Occipital lobe (tissue), 2 donors: Measurements from ENCODE around the gene CSPG4. TPM values are rescaled to one million over a fixed set of nuclear protein-coding genes. Genes with fewer than 3 reads are reported as not detected.
A peak's percentile ranks its signal among the peaks of the same experiment; 100 is the strongest.
"Not testable (repeated sequence)": the region's sequence is repeated elsewhere in the genome, so short reads cannot be mapped to it uniquely, and the experiment has no call there.

Experiments used
- DNase-seq: peaks from one replicate; lab custom pipeline; 2025; lab: John Stamatoyannopoulos, UW
- total RNA-seq: library from RNA; depleted of rRNA; stranded (reverse); fragments of >200 nt; gene quantifications from one replicate; pipeline ENCODE4 v1.2.3, GENCODE V29; 2014

CSPG4 gene
- total RNA-seq, 1 donor from 2014 or later = 5.5 TPM

GRCh38 chr15:75649848-75650247, 62.8 kb downstream of the CSPG4 start:
- DNase-seq = no peak

DNA sequence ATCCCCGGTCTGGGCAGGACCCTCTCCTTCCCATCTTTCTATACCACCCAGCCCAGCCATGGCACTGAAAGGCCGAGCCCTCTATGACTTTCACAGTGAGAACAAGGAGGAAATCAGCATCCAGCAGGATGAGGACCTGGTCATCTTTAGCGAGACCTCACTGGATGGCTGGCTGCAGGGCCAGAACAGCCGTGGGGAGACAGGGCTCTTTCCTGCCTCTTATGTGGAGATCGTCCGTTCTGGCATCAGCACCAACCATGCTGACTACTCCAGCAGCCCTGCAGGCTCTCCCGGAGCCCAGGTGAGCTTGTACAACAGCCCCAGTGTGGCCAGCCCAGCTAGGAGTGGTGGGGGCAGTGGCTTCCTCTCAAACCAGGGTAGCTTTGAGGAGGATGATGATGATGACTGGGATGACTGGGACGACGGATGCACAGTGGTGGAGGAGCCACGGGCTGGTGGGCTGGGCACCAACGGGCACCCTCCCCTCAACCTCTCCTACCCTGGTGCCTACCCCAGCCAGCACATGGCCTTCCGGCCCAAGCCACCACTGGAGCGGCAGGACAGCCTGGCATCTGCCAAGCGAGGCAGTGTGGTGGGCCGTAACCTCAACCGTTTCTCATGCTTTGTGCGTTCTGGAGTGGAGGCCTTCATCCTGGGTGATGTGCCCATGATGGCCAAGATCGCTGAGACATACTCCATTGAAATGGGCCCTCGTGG, 63.4 kb downstream of the CSPG4 start:
- no peak for DNase-seq

DNA sequence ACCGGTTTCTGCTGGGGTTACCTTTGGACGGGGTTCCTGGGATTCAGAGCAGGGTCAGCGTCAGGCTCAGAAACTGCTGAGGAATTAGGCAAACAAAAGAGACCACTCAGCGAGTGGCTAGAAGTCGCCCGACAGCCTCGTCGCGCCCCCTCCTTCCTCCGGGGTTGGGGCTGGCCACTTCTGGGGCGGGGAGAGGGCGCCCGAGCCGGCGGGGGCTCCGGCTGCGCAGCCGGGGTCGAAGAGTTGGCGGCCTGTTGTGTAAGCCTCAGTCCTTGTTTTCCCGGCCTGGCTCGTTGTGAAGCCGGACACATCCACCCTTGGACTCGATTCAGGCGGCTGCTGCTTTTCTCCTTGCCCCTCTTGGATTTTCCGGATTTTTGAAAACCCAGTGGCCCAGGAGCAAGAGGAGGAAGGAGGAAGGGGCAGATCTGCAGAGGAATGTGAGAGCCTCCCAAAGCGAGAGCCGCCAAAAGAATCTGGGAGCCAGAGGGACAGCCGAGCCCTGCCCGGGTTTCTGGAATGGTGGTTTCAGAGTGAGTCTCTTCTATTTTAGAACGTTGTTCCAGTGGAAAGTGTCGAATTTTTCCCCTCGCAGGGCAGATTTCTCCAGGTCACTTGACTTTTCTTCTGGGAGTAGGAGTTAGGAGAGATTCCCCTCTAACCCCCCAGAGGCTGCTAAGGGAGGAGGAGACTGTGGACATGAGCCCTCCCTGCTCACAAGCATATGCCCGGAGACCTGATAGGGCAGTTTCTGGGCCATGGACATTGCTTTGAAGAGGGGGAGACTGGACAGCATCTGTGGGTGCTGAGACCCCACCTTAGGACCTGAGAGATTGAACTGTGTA, 64.3 kb downstream of the CSPG4 start:
- peak; percentile 30 for DNase-seq

- no peak for DNase-seq
Measured at GRCh38 chr15:75647370-75648155, 65.1 kb downstream of the CSPG4 start, which contains the start of gene SNX33. SNX33 (plus strand) TSS chr15:75647912; CDS start chr15:75649103, 1,191 bp downstream.

DNA sequence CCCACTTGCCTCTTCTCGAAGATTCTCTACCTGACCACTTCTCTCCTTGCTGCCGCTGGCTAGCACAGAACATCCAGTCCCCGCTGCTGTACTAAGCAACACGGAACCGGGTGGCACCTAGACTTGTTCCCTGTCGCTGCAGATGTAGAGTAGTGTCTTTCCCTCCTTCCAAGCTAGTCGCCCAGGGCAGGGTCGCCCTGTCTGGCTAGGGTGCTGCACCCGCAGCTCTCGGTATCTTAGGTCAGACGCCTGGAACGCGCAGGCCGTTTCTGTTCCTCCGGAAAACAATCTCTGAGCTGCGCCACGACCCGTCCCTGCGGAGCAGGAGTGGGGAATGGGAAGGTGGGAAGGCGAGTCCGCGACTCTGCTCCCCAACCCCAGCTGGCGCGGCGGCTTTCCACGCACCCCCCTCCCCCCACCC, 65.7 kb downstream of the CSPG4 start:
- DNase-seq = no peak

- no peak for DNase-seq
Measured at GRCh38 chr15:75646112-75646943, 66.3 kb downstream of the CSPG4 start.

- no peak for DNase-seq
Measured at GRCh38 chr15:75644376-75644775, 68.3 kb downstream of the CSPG4 start.

GRCh38 chr15:75641603-75642002, 71.0 kb downstream of the CSPG4 start:
- DNase-seq = no peak

DNA sequence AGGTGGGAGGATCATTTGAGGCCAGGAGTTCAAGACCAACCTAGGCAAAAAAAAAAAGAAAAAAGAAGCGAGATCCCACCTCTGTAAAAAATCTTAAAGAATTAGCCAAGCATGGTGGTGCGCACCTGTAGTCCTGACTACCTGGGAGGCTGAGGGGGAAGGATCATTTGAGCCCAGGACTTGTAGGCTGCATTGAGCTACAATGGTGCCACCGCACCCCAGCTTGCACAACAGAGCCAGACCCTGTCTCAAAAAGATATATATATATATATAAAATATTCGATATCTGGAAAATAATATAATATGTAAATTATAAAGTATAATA, 71.5 kb downstream of the CSPG4 start:
- DNase-seq = no peak

DNA sequence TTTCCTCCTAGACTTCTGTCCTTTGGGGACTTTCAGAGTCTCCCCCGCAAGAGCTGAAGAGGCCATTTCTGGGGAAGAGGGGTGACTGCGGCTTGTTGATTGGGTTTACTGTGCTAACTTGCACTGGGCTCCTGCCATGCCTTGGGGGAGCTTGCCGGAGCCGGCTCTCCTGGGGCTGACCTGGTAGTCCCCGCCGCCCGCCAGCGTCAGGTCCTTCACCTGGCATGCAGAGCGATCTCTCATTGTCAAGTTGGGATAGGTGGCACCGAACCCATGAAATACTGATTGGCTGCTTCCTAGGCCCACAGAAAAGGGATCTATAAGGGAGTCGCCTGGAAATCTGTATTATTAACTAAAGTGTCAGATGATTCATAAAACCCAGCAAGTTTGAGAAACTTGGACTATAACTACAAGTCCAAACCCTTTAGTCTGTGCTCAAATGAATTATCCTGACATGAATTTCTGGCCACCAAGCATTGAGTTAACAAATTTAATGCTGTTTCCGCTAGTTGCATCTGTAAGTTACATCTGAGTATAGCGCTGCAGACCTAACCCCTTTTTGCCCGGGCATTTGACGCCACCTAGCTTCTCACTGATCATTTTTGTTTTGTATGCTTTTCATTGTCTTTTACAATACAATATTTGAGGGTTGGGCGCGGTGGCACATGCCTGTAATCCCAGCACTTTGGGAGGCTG, 72.0 kb downstream of the CSPG4 start:
- DNase-seq = no peak

- peak; percentile 94 for DNase-seq
Measured at GRCh38 chr15:75639709-75640482, 72.8 kb downstream of the CSPG4 start, which contains the start of gene IMP3. IMP3 (minus strand) TSS chr15:75640224; CDS start chr15:75640168, 56 bp downstream.

GRCh38 chr15:75639191-75639708, 73.4 kb downstream of the CSPG4 start:
- no peak for DNase-seq

DNA sequence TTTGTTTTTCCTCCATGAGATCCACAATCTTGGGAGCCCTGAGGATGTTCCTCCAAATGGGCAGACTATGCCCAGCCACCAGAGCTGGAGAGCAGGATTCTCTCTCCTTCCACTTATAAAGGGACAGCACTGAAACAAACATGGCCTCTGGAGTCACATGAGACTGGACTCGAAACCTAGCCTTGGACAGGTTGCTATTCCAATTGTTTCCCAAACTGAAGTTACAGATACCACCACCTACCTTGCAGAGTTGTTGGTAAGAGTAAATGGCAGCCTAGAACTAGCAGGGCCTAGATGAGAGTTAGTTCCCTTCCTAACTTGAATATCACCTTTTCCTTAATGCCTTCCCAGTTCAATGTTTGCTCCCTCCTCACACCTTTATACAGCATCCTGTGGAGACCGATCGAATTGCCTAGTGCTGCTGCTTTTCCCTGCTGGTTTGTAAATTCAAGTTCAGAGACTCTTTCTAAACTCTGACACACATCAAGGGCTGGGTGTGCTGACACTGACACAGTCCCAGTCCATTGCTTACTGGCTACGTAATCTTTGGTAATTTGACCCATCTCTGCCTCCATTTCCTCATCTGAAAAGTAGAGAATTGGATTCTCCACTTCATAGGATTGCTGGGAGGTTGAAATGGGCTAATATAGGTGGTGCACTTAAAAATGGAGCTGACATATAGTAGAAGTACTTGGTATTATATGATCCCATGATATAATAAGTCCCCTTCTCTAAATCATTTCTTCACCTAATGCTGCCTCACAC, 75.2 kb downstream of the CSPG4 start:
- DNase-seq = no peak

DNA sequence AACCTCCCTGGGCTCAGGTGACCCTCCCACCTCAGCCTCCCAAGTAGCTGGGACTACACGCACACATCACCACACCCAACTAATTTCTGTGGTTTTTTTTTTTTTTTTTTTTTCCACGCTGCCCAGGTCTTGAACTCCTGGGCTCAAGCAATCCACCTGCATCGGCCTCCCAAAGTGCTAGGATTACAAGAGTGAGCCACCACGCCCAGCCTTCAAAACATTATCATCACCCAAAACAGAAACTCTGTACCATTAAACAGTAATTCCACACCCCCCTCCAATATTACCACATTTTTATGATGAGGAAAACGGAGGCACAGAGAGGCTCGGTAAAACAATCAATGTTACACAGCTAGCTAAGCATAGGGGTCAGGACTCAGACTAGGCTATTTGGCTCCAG, 76.6 kb downstream of the CSPG4 start:
- DNase-seq = no peak

DNA sequence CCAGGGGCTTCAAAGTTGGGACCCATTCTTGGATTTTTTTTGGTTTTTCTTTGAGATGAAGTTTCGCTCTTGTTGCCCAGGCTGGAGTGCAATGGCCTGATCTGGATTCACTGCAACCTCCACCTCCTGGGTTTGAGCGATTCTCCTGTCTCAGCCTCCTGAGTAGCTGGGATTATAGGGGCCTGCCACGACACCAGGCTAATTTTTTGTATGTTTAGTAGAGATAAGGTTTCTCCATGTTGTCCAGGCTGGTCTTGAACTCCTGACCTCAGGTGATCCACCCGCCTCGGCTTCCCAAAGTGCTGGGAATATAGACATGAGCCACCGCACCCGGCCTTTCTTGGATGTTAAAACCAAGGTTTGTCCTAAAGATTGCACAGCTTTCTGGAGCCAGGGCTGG, 78.7 kb downstream of the CSPG4 start:
- not testable (repeated sequence) for DNase-seq

DNA sequence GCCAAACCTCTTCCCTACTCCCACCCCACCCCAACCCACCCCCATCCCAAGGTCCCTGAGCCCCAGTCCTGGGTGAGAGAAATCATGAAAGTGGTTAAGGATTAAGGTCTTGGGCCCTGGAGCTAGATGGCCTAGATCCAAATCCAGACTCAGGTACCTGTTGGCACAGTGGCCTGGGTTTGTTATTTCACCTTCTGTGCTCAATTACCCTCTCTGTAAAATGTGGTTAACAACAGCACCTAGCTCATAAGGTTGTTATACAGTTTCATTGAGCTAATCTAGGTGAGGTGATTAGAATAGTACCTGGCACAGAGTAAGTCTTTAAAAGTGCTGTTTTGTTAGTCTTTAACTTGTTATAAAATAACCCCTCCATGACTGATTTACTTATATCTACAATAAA, 80.7 kb downstream of the CSPG4 start:
- DNase-seq = no peak

GRCh38 chr15:75625542-75626347, 86.9 kb downstream of the CSPG4 start, which contains the start of gene SNUPN:
SNUPN (minus strand) TSS chr15:75625725; CDS start chr15:75621051, 4,674 bp downstream.
- DNase-seq = peak; percentile 91
